HG02571 (cell line): ENCODE measurements around the gene CASQ2.

ENCODE experiments used
- ATAC-seq: cut with Tn5 transposase; IDR thresholded peaks from one replicate; pipeline ENCODE4 v1.9.1; 2021; ENCODE audit warnings: mild to moderate bottlenecking, moderate library complexity; ENCODE audit not compliant: unreplicated experiment

The CASQ2 gene

DNA sequence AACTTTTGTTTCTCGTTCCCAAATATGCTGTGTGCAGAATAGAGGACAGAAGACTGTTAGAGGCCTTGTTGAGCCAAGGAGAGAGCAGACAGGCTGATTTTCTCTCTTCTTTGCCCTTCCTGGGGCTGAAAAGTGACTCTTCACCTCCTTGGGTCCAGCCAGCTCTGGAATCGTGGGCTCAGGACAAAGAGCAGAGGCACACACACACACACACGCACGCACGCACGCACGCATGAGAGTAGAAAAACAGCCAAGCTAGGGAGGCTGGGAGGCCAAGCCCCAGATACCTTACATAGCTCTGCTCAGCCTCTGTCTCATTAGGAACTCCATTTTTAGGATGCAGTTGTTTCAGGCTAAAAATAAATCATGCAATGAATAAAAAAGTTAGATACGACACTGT, at the start of gene CASQ2:
CASQ2 (minus strand) TSS at position 166 of the 400 bp plus-strand sequence. CDS start 173 bp downstream, outside the sequence.
- ATAC-seq = no peak

DNA sequence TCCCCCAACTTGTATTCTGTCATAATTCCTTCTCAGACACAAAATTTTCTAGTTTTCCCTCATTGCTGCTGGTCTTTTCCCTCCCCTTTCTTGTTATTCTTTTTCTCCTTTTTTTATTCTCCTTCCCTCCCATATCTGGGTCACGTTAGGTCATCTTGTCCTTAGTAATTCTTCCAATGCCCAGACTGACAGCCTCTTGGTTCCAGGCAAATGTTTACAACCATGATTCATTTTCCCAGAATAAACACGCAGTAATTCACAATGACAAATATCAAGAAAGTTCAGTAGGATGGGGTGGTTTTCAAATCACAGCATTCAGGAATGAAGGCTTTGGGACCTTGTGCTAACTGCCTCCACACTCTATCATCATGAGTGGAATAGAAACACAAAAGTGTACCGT, 47.2 kb upstream of the CASQ2 start:
- ATAC-seq = no peak

- ATAC-seq = no peak
These were observed 46.3 kb upstream of the CASQ2 start for GRCh38 chr1:115814685-115815398.

DNA sequence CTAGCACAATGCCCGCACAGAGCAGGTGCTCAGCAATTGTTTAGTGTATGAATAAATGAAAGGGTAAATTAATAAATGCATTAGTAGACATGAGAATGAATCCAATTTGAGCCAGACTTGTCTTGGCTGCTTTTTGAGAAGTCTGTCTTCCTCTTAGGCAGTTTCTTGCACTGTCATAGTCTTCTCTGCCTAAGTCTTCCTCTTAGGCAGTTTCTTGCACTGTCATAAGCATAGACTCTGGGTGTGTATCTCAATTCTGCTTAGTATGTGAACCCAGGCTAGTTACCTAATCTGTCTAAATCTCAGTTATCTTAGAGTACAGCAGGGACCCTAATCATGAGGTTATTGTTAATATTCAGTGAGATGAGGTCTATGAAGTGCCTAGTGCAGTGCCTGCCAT, 45.2 kb upstream of the CASQ2 start:
- ATAC-seq = no peak

- no peak for ATAC-seq
These were observed 42.8 kb upstream of the CASQ2 start for GRCh38 chr1:115811140-115811828.

DNA sequence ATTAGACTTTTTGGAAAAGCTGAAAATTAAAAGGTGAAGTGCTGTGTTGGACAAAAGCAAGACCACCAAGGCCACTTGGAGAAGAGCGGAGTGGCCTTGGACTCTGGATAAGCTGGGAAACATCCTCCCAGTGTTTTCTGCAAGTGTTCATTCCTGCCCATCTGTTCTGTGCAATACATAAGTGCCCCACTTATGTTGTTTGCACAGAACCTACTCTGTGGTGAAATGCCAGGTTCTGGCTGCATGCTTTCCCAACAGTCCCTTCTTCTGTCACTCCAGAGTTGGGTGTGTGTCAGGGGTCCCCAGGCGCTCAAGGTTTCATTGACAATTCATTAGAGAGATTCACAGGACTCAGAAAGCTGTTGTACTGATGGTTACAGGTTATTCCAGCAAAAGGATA, 42.1 kb upstream of the CASQ2 start:
- ATAC-seq = no peak

DNA sequence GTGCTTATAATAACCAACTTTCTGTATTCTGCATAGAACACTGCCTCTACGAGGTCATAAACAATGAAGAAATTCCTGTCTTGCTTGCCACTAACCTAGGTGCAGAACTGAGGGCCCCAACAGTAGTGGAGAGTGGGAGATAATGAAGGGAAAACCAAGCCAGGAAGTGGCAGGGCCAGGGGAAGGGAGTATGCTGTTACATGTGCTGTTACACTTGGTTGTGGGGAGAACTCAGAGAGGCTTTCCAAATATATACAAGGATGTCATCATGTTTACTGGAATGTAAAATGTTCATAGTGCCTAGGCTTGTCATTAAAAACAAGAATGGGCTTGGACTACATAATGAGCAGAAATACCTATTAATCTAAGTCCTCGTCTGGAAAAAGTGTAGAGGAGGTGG, 41.3 kb upstream of the CASQ2 start:
- ATAC-seq = no peak

DNA sequence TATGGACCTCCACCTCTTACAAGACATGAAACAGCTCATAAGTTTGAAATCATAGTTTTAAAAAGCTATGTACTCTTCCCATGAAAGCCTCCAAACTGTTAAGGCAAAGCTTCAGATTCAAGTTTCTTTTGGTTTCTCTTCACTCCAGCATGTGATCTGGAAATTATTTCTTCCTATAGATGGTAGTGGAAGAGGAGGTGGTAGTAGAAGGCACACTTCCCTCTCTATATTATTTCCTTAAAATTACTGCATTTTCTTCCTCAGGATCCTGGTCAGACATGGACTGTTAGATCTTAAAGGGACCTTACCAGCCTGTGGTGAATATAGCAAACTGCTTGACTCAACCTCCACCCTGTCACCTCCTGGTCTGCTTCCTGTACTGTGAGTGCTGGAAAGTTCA, 40.6 kb upstream of the CASQ2 start:
- ATAC-seq = no peak

DNA sequence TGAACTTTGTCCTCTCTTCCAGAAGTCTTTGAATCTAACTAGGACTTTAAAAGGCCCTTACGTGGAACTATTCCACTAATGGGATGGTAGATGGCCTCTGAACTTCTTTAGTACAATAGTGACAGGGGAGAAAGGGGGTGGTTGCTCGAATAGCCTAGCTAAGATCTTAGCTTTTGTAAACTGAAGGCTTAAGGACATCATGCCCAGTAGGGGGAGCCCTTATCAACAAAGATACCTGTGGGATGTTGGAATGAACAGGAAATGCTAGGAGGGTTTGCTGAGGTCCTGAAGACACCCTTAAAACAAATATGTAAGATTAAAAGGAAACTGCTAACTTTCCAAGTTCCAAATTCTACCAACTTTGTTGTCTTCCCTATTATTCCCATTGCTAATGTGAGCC, 39.2 kb upstream of the CASQ2 start:
- no peak for ATAC-seq

DNA sequence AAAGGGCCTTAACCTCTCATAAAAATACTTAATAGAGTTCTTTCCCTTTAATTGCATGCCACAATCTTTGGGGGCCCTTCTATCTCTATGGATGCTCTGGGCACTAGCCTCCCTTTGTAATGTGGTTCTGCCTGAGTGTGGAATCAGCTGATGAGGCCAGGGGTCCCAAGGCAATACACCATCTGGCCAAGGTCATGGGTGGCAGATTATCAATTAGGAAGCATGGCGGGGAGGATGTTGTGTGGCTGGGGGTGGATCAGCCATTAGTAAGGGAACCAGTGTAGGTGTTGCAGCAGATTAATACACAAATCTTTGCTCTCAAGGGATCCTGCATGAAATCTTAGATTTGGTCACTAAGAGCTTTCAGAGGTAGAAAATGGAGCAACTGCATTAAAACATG, 37.1 kb upstream of the CASQ2 start:
- no peak for ATAC-seq

DNA sequence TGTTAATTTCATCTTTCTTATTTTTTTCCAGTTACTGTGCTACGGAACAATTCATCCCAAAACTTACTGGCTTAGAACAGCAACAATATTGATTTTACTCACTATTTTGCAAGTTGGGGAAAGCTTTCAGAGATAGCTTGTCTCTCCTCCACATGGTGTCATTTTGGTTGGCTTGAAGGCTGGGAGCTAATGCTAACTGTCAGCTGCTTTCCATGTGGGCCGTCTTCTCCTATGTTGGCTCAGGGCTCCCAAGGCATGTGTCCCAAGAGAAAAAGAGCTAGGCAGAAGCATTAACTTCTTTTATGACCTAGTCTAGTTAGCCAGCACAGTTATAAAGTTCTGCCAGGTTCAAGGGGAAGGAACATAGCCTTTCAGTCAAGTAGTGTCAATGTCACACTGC, 33.9 kb upstream of the CASQ2 start:
- ATAC-seq = no peak

GRCh38 chr1:115797486-115797885, 29.0 kb upstream of the CASQ2 start:
- ATAC-seq = no peak

- no peak for ATAC-seq
These were observed 28.4 kb upstream of the CASQ2 start for GRCh38 chr1:115796897-115797296.

DNA sequence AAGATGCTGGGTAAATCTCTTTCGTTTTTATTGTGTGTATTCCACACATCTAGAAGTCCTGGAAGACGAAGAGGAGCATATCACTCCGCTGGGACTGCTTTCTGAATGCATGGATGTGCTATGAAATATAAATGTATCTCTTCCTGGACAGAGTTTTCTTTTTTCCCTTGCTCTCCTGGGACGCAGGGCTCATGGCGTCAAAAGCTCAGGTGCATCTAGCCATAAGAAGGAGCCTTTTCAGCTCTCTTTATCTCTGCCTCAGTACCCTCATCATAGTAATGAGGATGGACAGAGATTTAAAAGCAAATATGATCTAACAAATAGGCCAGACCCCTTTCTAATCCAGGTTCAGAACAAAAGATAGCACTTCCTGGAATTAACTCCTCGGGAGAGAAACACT, 27.5 kb upstream of the CASQ2 start:
- no peak for ATAC-seq

DNA sequence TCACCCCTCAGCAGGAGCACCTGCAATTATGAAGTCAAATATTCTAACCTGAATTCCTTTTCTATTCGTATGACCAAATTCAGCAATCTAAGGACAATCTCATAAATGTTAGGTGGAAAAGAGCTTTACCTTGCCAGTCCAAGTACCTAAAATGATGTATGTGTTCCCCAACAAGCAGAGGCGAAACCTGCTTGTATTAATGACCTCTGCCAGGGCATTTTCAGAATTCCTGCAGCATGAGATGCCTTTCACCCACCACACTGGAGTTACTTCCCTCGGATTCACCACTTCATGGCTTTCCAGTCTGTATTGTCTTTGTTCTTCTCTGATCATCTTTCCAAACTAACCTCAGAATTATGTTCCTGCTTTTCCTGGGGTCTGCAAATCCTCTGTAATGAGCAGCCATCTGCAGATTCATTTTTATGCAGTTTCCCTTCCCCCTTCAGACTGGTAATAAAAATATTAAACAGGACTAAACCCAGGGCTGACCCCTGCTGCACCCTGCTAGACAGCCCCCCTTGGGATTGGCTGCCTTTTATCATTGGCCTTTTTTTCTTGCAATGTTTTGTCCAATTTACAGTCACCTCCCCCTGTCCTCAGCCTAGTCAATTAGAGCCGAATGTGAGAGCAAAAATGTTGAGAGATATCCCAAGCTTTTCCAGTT, 26.6 kb upstream of the CASQ2 start:
- no peak for ATAC-seq

DNA sequence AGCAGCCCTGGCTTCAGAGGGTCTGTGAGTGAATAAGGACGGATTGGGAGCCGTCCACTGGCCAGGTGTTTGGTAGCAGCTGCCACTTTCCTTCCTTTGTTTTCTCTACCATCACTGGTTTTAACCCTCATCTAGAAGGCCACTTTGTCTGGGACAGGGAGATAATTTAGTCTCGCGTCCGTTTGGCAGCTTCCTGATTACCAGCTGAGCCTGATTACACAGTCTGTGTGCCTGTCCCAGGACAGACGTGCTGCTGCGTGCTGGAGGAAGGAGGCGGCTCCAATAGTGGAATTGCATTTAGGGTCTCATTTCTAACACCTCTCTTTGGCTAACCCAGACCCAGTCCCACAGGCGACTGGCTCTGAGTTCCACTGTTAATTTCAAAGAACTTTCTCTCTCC, 24.6 kb upstream of the CASQ2 start:
- ATAC-seq = no peak

GRCh38 chr1:115791816-115792215, 23.3 kb upstream of the CASQ2 start:
- no peak for ATAC-seq

DNA sequence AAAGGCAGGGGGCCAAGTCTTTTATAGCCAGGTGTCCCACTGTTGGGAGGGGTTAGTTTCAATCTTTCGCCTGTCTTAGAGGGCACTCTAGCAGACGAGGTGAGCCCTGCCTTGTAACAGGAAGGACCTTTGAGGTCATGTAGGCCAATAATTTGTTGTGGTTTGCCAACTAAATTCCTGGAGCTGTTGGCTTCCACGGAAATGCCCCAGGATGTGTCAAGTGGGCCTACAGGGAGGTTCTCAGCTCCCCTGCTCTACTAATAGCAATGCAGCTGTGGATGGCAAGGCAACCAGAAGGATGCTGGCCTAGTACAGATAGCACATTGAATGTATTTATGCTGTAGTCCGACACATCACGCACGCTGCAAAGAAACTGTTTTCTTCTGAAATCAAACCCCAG, 22.3 kb upstream of the CASQ2 start:
- ATAC-seq = no peak

GRCh38 chr1:115790356-115790755, 21.8 kb upstream of the CASQ2 start:
- no peak for ATAC-seq

- no peak for ATAC-seq
These were observed 14.8 kb upstream of the CASQ2 start for GRCh38 chr1:115783311-115783710.

- ATAC-seq = no peak
These were observed 14.2 kb upstream of the CASQ2 start for GRCh38 chr1:115782571-115783281.

DNA sequence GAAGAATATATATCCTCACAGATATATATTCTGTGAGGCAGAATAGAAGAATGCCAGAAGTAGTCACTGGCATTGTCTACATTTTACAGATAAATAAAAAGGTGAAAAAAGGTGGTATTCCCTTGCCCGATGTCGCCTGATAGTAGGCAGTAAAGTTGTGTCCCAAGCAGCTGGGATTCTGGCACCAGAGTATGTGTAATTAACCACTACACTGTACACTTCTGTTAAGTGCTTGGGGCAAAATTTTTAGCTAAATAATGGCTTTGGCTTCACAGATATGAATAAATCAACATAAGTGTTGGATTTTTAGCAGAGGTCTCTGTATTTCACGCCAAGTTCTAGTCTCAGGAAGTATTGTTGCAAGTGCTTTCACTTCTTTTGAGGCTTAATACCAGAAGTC, 13.3 kb upstream of the CASQ2 start:
- no peak for ATAC-seq
